Panc1 (cell line): ENCODE data around the gene RNMT. TPM values are rescaled to one million over a fixed set of nuclear protein-coding genes. Genes with fewer than 3 reads are reported as not detected.

ENCODE experiments used
- ATAC-seq: fragments of 200-7000 bp; cut with Tn5 transposase; 2 replicates; pipeline ENCODE4 v1.9.1; 2020; ENCODE audit warnings: mild to moderate bottlenecking, moderate library complexity
- BruUV-seq: library from RNA; stranded (reverse); fragments of 400-500 nt; replicated peaks from 2 replicates; lab custom pipeline; 2021; lab: Mats Ljungman, UMichigan
- CTCF ChIA-PET: fragments of 300-600 bp; sonication (Branson Sonifier 250); formaldehyde crosslinking; loops from one replicate; lab custom pipeline; 2022; ENCODE audit warnings: antibody characterized with exemption; lab: Charles Lee
- POLR2A ChIA-PET: fragments of 300-600 bp; sonication (Branson Sonifier 250); formaldehyde crosslinking; loops from one replicate; lab custom pipeline; 2022; ENCODE audit warnings: antibody characterized with exemption; lab: Charles Lee
- DNase-seq: peaks from one replicate; pipeline ENCODE4 v3.0.0-alpha.2; 2010; ENCODE audit warnings: low read depth, low spot score
- H3K27ac ChIP-seq: 2 replicates; pipeline ENCODE4 v1.5.1; 2011; ENCODE audit warnings: mild to moderate bottlenecking, low read length, inconsistent platforms
- H3K27me3 ChIP-seq: fragments of 200-500 bp; sonication (Bioruptor generic); 2 replicates; pipeline ENCODE4 v1.6.0; 2014; ENCODE audit warnings: low read length, inconsistent platforms; ENCODE audit not compliant: control insufficient read depth, insufficient read depth
- H3K36me3 ChIP-seq: fragments of 200-500 bp; sonication (Bioruptor generic); 2 replicates; pipeline ENCODE4 v1.5.1; 2014; ENCODE audit warnings: inconsistent platforms, mild to moderate bottlenecking, low read length, moderate library complexity; ENCODE audit not compliant: control insufficient read depth, insufficient read depth
- H3K4me1 ChIP-seq: 2 replicates; pipeline ENCODE4 v1.5.1; 2011; ENCODE audit warnings: inconsistent platforms, mild to moderate bottlenecking, low read length, moderate library complexity; ENCODE audit not compliant: control insufficient read depth, insufficient read depth
- H3K4me3 ChIP-seq, 2 experiments: 2 replicates each; pipeline ENCODE4 v1.5.1; 2011 to 2012; ENCODE audit warnings: low read depth in 2 of 2, low read length in 2 of 2, mild to moderate bottlenecking in 2 of 2, inconsistent platforms in 1 of 2, moderate library complexity in 1 of 2
- H3K9me3 ChIP-seq: fragments of 200-500 bp; sonication (Bioruptor generic); 2 replicates; pipeline ENCODE4 v1.5.1; 2014; ENCODE audit warnings: low read depth, mild to moderate bottlenecking, inconsistent platforms, low read length, moderate library complexity; ENCODE audit not compliant: control insufficient read depth, insufficient read depth
- CTCF ChIP-seq: fragments of 450-650 bp; IDR thresholded peaks from 2 replicates; pipeline ENCODE4 v1.5.1; 2017; ENCODE audit warnings: mild to moderate bottlenecking
- POLR2AphosphoS5 ChIP-seq: IDR thresholded peaks from 2 replicates; pipeline ENCODE4 v1.6.1; 2012; ENCODE audit warnings: mild to moderate bottlenecking, low read depth, low read length, moderate library complexity
- REST ChIP-seq, 2 experiments: IDR thresholded peaks; 2 replicates each; pipeline ENCODE4 v1.6.1; 2011 to 2012; ENCODE audit warnings: low read depth in 2 of 2, control low read depth in 1 of 2, low read length in 1 of 2, mild to moderate bottlenecking in 1 of 2, moderate library complexity in 1 of 2; ENCODE audit not compliant: insufficient read depth in 1 of 2
- SIN3A ChIP-seq: IDR thresholded peaks from 2 replicates; pipeline ENCODE4 v1.6.1; 2012; ENCODE audit warnings: low read depth, mild to moderate bottlenecking, low read length, moderate library complexity, borderline replicate concordance; ENCODE audit not compliant: insufficient read depth
- TCF7L2 ChIP-seq: IDR thresholded peaks from 2 replicates; pipeline ENCODE4 v1.6.1; 2011; ENCODE audit warnings: mild to moderate bottlenecking, low read depth, low read length, inconsistent platforms
- in situ Hi-C: cut with HindIII; loops from 2 replicates; pipeline ENCODE4 v1.10.0; 2016; ENCODE audit warnings: low sequenced_read_pairs, low pct_unique_long_range_greater_than_20kb
- intact Hi-C: fragments of 100-400 bp; cut with micrococcal nuclease; formaldehyde crosslinking; loops from one replicate; pipeline ENCODE4 v1.10.0; 2022; ENCODE audit not compliant: unreplicated experiment
- total RNA-seq: library from RNA; stranded (reverse); gene quantifications from one replicate; pipeline ENCODE4 v1.2.1, GENCODE V29; 2021; ENCODE audit not compliant: unreplicated experiment

The RNMT gene
- total RNA-seq, 1 experiment from 2014 or later, result 26.9 TPM

GRCh38 chr18:13735681-13736080, 9.2 kb downstream of the RNMT start:
- Histone ChIP-seq H3K9me3 (no peaks in the 10 kb centered on the region), H3K36me3 (peaks cover 29% of the 10 kb centered on the region), H3K27ac (no peak overlapping the region), H3K27me3 (no peaks in the 10 kb centered on the region), H3K4me3 (no peak overlapping the region), H3K4me1 (no peaks in the 10 kb centered on the region)
- DNase-seq, result no peak
- BruUV-seq, result no TSS peak
- ATAC-seq, result no peak
- ChIA-PET CTCF (no interaction called here), POLR2A (no interaction called here)
- intact Hi-C loops, result no loop called here
- no peak for TF ChIP-seq REST (IDR thresholded peaks at IDR 0.05; ENCODE audit: insufficient read depth in 1 of 2, low read depth in 2 of 2, low read length in 1 of 2)
- TF ChIP-seq POLR2AphosphoS5, result no peak
- no peak for TF ChIP-seq CTCF
- no peak for TF ChIP-seq SIN3A
- no peak for TF ChIP-seq TCF7L2
- in situ Hi-C loops, result no loop called here

- ChIA-PET POLR2A (interaction anchor here (0.6 kb wide), 1 partner anchor 674 kb away, joined by 3 read pairs; no protein-coding TSS in a partner anchor), CTCF (no interaction called here)
- BruUV-seq, result TSS peak; percentile 33
- Histone ChIP-seq H3K27ac (no peak overlapping the region), H3K27me3 (no peaks in the 10 kb centered on the region), H3K4me1 (no peaks in the 10 kb centered on the region), H3K9me3 (no peaks in the 10 kb centered on the region), H3K36me3 (peaks cover 14% of the 10 kb centered on the region), H3K4me3 (no peak overlapping the region)
- no peak for TF ChIP-seq SIN3A
- no peak for TF ChIP-seq CTCF
- TF ChIP-seq POLR2AphosphoS5, result no peak
- no peak for TF ChIP-seq REST (IDR thresholded peaks at IDR 0.05; ENCODE audit: insufficient read depth in 1 of 2, low read depth in 2 of 2, low read length in 1 of 2)
- TF ChIP-seq TCF7L2, result no peak
- no peak for ATAC-seq
- DNase-seq, result no peak
- intact Hi-C loops, result loop anchor here (10.0 kb wide), 1 partner anchor 339 kb away; no protein-coding TSS in a partner anchor
- in situ Hi-C loops, result no loop called here
Measured at GRCh38 chr18:13745696-13746095, 19.2 kb downstream of the RNMT start.
